Activated CD8-positive, alpha-beta memory T cell treated with anti-CD3 and anti-CD28 coated beads for 4 hours (primary cell): ENCODE measurements around the gene PROKR2.

Experiments
- DNase-seq, 2 donors: peaks; one replicate each; pipeline ENCODE4 v3.0.0-alpha.2; 2020; ENCODE audit warnings: low read depth in 2 of 2

PROKR2 gene

DNA sequence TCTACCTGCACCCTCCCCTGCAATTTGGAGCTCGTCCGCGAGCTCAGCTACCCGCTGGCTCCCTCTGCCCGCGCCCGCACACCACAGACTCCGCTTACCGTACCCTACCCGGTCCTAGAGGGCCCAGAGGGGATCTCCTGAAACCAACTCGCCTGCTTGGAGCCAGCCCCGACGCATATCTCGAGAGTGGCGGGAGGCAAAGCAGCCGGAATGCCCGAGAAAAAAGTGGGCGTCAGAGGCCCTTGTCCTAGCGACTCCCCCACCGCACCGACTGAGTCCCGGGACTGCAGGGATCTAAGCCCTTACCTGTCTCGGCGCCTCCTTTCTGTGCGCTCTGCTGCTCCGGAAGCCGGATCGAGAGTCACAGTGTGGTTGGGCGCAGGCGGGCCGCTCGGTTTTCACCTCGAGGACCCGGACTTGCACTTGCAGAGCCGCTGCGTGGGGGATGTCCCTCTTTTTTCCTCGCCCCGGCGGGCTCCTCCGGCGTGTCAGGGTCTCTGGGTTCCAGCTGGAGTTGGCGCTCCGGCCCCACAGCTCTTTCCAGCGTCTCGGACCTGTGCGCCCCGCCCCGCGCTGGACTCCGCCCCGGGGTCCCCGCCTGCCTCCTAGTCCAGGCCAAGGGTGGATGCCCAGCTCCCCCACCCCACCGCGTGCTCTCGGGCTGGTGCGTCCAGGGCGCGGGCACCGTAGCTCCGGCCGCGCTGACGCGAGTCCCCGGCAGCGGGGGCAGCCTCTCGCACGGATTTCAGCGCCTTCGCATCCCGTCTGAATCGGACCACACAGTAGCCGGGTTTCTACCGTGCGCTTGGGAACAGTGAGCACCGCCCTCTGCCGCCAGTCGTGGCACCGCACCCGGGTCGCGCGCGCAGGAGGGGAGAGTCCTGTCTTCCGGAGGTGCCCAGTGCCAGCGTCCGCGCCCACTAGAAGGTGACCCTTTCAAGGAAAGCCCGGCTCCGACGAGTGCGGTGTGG lies at the start of gene PROKR2:
Gene PROKR2 (minus strand): TSS at position 767 of the 971 bp plus-strand sequence. CDS start 2,585 bp downstream, outside the sequence.
- DNase-seq, result no peak

DNA sequence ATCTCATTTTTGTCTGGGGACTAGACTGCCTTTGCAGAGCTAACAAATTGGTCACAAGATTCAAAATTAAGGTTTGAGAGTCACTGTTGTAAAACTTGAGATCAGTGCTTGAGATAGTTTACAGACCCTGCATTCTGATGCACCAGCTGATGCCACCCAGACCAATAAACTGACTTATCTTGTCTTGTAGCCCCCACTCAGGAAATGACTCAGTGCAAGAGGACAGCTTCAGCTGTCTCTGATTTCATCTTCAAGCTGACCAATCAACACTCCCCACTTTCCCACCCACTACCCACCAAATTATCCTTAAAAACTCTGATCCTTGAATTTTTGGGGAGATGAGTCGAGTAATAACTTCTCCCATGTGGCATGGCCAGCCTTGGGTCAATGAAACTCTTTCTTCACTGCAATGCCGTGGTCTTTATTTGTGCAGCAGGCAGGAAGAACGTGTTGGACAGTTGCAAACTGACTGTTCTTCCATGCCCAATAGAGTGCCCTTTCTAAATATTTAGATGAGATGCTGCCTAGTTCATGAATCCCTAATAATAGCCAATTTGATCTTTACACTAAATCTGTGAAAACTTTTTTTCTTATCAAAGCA lies 48.3 kb upstream of the PROKR2 start:
- no peak for DNase-seq

- DNase-seq, result no peak
These were observed 47.5 kb upstream of the PROKR2 start for GRCh38 chr20:5364136-5364821.

DNA sequence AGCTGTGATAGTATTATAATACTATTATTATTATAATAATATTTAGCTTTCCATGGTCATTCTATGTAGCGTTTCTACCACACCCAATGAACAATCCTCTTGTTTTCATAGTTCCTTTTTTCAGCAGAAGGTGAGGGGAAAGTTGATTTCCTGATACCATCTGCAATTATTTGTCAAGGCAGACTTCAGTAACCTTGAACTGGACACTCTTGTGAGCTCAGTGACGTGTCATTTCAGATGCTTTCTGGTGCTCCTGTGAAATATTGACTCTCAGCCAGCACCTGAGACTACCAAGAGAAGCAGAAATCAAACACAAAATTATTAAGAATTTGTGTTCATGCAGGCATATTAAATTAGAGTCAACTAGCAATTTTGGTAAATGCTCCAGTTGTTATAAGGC lies 46.0 kb upstream of the PROKR2 start:
- DNase-seq, result no peak

GRCh38 chr20:5361176-5361575 lies 44.4 kb upstream of the PROKR2 start:
- no peak for DNase-seq

- DNase-seq, result no peak
These were observed 41.2 kb upstream of the PROKR2 start for GRCh38 chr20:5357946-5358345.

DNA sequence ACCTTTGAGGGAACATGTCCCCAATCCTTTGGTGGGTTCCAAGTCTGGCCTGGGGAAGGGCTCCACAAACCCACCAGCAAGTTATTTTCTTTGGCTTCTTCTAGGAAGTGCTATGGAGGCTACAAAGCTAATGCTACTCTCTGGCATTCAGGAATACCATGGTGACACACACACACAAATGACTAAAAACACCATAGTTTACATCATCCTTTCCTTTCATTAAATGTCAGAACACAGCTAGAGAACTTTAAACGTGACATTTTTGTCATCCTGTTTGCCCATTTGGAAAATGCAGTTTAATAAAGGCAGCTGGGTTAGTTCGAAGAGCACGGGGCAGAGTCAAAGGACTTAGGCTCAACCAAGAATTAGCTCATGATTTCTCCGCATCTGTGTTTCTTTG lies 40.2 kb upstream of the PROKR2 start:
- DNase-seq, result no peak

- DNase-seq, result no peak
These were observed 38.1 kb upstream of the PROKR2 start for GRCh38 chr20:5354901-5355300.

GRCh38 chr20:5353624-5354496 lies 37.1 kb upstream of the PROKR2 start:
- DNase-seq, result no peak

DNA sequence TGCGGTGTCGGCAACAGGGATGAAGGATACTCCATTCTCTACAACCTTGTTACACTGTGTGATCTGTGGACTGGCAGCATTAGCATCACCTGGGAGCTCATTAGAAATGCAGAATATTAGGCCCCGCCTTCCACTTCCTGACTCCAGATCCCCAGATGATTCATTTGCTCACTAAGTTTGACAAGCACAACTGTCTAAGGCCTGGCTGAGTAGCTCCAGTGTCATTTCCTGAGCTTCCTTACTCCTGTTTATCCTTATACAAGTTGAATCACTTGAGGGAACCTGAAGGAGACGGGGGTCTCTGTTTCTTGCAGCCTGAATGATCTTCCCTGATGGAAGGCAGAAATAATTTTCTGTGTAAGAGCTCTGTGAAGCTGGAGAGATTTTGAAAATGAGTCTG lies 32.7 kb upstream of the PROKR2 start:
- no peak for DNase-seq

DNA sequence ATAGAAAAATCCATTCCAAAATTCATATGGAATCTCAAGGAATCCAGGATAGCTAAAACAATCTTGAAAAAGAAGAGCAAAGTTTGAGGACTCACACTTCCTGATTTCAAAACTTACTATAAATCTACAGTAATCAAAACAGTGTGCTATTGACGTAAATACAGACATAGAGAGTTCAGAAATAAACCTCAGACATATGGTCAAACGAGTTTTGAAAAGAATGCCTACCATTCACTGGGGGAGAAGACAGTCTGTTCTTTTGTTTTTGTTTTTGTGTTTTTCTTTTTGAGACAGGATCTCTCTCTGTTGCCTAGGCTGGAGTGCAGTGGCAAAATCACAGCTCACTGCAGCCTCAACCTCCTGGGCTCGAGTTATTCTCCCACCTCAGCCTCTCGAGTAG lies 25.3 kb upstream of the PROKR2 start:
- DNase-seq, result no peak

DNA sequence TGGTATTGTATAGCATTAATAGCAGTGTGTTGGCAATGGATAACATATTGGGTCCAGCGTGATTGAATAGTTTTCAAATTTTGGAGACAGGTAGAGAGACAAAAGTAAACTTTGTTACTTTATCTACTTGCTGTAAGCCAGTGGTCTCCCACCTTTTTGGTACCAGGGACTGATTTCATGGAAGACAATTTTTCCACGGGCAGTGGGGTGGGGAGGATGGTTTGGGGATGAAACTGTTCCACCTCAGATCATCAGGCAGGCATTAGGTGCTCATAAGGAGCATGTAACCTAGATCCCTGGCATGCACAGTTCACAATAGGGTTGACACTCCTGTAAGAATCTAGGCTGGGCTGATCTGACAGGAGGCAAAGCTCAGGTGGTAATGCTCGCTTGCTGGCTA lies 14.6 kb upstream of the PROKR2 start:
- DNase-seq, result no peak

GRCh38 chr20:5328268-5328667 lies 11.5 kb upstream of the PROKR2 start:
- DNase-seq, result no peak

- no peak for DNase-seq
These were observed 10.6 kb upstream of the PROKR2 start for GRCh38 chr20:5327356-5327755.

DNA sequence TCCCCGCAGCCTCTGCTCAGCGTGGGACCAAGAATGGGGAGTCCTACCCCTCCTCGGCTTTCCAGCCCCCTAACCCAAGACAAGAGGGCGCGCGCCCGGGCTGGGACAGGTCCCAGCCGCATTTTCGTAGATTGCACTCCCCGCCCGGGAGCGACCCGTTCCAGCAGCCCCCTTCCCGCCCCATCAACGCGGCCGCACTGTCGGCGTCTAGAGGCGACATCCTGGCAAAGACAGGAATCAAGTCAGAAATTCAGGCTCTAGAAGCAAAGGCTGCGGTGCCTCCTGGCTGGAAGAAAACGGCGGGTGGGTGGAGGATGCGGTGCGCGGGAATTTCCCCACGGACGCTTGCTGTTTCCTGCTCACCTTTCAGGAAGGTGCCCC lies 957 bp downstream of the PROKR2 start:
- no peak for DNase-seq

GRCh38 chr20:5313916-5314315 lies 2.8 kb downstream of the PROKR2 start:
- no peak for DNase-seq

DNA sequence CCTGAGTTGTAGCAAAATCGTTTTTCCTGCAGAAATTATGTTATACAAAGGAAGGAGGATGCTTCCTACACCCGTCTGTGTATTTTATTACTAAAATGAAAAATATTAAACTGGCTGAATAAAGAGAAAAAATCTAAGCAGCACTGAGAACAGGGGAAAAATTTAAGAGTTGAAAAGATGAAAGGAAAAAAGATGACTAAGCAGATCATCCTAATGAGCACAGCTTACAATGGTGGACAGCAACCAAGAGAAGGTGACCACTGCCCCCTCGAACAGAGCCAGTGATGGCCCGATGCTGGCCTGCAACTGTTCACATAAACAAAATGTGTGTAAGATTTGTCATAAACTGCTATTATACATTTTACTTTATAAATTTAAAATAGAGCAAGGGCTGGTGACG lies 4.2 kb downstream of the PROKR2 start:
- no peak for DNase-seq

- DNase-seq, result no peak
These were observed 6.8 kb downstream of the PROKR2 start for GRCh38 chr20:5309971-5310370.

DNA sequence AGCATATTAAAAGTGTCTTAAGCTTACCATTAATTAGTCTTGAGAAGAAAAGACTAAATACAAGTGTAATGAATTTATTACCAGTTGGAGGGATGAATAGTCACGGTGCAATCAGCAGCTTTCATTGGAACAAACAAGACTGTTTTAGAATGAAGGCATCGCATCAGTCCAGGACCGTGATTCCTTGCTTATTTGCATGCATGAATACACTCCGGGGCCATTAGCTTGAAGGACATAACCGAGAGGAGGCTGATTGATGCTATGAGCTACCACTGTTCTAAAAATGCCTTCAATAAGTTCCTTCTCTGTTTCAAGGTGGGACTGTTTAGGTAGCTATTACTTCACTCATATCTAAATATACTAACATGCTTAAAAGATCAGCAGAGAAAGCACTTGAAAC lies 17.9 kb downstream of the PROKR2 start:
- DNase-seq, result no peak

GRCh38 chr20:5297280-5298004 lies 19.3 kb downstream of the PROKR2 start:
- no peak for DNase-seq

DNA sequence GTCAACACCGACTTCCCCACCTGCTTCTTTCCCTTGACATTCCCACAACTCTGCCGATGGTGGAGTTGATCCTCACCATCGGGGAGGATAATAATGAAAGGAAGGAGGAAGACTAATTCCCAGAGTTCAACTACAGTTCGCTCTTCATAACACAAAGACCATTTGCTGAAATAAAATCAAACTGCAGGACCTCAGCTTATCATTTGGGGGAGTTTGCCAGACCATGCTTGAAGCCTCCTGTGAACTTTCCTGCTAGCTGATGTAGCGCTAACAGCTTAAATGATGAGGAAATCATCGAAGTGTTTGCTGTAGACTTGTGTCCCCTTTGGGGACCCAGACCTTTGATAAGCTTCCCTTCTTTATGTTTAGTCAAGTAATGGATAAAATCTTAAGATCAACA lies 26.2 kb downstream of the PROKR2 start:
- no peak for DNase-seq
